ENCODE results near the gene HES7.
A peak's percentile ranks its signal among the peaks of the same experiment; 100 is the strongest.
"Not testable (repeated sequence)": the region's sequence is repeated elsewhere in the genome, so short reads cannot be mapped to it uniquely, and the experiment has no call there.

Gene HES7

GRCh38 chr17:8109661-8110455 lies 14.0 kb downstream of the HES7 start:
- peak; percentile 86 for TF ChIP-seq CTCF (conservative IDR thresholded peaks at IDR 0.05)
- peak overlapping the region; percentile 23; the same call in 1 of the 2 replicates for H3K27ac ChIP-seq

DNA sequence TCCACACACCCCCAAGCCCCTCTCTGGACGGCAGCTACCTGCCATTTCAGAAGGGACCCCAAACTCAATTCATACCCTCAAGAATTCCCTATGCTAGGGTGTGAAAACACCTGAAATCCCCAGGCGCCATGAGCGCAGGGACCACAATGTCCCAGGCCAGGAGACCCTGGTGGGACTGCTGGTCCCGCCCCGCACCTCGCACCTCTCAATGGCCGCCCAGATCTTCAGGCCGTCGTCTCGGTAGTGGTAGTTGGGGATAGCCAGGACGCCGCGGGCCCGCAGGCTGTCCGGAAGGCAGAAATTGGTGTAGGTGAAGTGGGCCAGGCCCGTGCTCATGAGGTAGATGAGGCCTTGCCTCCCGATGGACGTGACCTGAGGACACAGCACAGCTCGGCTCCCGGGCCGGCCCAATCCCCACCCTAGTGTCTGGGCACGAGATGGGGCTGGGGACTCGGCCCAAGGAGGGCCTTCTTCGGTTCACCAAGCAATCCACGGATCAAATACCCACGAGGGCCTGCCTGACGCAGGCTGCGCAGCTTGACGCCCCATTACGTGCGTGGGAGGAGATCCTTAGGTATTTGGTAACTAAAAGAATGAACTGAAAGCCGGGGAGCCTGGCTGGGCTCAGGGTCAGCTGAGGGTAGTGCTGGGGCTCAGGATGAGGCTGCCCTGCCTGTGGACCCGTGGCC lies 14.8 kb downstream of the HES7 start:
- no peak overlapping the region for H3K27ac ChIP-seq
- TF ChIP-seq CTCF (conservative IDR thresholded peaks at IDR 0.05), result no peak

GRCh38 chr17:8106980-8107379 lies 16.9 kb downstream of the HES7 start:
- not testable (repeated sequence) for H3K27ac ChIP-seq

GRCh38 chr17:8105957-8106398 lies 17.9 kb downstream of the HES7 start:
- TF ChIP-seq CTCF (conservative IDR thresholded peaks at IDR 0.05), result no peak
- no peak overlapping the region for H3K27ac ChIP-seq

- TF ChIP-seq CTCF (conservative IDR thresholded peaks at IDR 0.05), result no peak
- no peak overlapping the region for H3K27ac ChIP-seq
Observed at GRCh38 chr17:8104911-8105310, 19.0 kb downstream of the HES7 start.

- no peak for TF ChIP-seq CTCF (conservative IDR thresholded peaks at IDR 0.05)
Observed at GRCh38 chr17:8103549-8103948, 20.4 kb downstream of the HES7 start.

DNA sequence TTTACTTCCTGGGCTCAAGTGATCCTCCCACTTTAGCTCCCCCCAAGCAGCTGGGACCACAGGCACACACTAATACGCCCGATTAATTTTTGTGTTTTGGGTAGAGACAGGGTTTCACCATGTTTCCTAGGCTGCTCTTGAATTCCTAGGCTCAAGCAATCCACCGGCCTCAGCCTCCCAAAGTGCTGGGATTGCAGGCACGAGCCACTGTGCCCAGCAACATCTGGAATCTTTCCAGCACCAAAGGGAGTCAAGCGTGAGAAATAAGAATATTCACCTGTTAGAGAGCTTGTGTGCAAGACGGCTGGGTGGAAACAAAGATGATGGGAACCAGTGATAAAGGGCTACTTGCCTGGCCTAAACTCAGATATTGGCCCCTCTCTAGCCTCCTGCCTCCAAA lies 22.2 kb downstream of the HES7 start:
- TF ChIP-seq CTCF (conservative IDR thresholded peaks at IDR 0.05), result no peak
- H3K27ac ChIP-seq, result no peak overlapping the region

More at GRCh38 chr17:8103549-8103948, 20.4 kb downstream of the HES7 start:
- no peak overlapping the region for H3K27ac ChIP-seq

DNA sequence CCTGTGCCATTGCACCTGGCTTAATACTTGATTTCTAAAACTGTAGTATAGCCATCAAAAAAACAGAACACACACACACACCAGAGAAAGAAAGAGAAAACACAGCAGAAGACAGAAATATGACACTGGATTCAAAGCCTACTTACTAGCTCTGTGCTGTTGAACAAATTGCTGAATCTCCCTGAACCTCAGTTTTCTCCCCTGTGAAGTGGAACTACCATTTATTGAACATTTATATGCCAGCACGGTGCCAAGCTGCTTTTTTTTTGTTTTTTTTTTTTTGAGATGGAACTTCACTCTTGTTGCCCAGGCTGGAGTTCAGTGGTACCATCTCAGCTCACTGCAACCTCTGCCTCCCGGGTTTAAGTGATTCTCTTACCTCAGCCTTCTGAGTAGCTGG lies 23.1 kb downstream of the HES7 start:
- H3K27ac ChIP-seq, result no peak overlapping the region
- no peak for TF ChIP-seq CTCF (conservative IDR thresholded peaks at IDR 0.05)

Measured in VCaP (cell line).